Measurements from ENCODE around the gene P2RX1. TPM values are rescaled to one million over a fixed set of nuclear protein-coding genes. Genes with fewer than 3 reads are reported as not detected.
A peak's percentile ranks its signal among the peaks of the same experiment; 100 is the strongest.

Gene P2RX1
- total and polyA plus RNA-seq, 2 experiments from 2014 or later: 3.2 to 3.6 TPM

DNA sequence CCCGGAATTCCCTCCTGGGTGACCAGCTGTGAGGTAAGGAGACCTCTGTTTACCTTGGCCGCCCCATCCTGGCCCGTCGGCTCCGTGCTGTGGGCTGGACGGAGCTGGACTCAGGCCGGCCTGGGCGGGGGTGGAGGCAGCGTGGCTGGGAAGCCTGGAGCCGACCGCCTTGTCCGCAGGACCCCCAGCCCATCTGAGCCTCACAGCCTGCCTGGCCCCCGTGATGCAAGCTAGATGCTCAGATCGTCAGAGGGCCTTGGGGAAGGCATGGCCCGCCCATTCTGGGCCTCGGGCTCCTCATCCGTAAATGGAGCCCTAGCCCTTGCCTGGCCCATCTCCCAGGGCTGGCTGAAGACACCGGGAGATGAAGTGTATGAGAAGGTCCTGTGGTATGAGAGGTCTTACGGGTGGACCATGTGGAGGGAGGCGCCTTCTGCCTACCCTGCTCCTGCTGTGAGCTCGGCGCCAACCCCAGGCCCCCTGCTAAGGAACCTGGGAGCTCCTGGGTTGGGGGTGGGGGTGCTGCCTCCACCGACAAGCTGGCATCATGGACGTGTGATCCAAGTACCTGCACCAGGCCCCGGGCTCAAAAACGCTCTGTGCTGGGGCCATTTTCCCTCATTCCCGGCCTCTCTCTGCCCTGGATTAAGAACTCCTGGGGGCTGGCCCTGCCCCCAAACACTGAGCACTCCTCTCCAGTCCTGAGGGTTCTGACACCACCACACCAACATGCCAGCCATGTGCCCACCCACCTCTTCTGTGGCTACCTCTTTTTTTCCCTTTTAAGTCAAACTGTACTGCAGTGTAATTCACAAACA lies 5.4 kb upstream of the P2RX1 start:
- peaks cover 43% of the 10 kb centered on the region for H3K4me1 ChIP-seq (ENCODE audit: low read depth)
- TF ChIP-seq, protein P1, sequence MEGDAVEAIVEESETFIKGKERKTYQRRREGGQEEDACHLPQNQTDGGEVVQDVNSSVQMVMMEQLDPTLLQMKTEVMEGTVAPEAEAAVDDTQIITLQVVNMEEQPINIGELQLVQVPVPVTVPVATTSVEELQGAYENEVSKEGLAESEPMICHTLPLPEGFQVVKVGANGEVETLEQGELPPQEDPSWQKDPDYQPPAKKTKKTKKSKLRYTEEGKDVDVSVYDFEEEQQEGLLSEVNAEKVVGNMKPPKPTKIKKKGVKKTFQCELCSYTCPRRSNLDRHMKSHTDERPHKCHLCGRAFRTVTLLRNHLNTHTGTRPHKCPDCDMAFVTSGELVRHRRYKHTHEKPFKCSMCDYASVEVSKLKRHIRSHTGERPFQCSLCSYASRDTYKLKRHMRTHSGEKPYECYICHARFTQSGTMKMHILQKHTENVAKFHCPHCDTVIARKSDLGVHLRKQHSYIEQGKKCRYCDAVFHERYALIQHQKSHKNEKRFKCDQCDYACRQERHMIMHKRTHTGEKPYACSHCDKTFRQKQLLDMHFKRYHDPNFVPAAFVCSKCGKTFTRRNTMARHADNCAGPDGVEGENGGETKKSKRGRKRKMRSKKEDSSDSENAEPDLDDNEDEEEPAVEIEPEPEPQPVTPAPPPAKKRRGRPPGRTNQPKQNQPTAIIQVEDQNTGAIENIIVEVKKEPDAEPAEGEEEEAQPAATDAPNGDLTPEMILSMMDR (IDR thresholded peaks at IDR 0.05; ENCODE audit: low read depth, low read length): no peak
- H3K36me3 ChIP-seq: no peaks in the 10 kb centered on the region
- no peak overlapping the region for H3K4me3 ChIP-seq
- H3K27me3 ChIP-seq: no peaks in the 10 kb centered on the region
- no peak for DNase-seq (ENCODE audit: low read depth in 1 of 2, low spot score in 1 of 2)
- H3K9me3 ChIP-seq (ENCODE audit: low read depth): no peaks in the 10 kb centered on the region
- H3K27ac ChIP-seq: no peak overlapping the region

DNA sequence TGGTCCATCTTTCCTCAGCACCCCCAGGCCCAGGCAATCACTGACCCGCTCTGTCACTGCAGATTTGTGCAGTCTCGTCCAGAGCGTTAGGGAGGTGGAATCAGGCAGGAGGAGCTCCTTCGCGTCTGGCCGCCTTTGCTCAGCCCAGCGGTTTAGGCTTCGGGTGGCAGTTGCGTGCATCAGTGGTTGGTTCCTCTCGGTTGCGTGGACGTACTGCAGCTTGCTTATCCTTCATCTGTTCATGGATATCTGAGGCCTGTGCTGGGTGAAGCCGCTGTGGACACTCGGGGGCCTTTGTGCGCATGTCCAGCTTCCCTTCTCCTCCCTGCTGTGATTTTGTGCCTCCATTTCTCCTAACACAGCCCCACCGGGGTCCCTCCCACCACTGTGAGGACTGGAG lies 4.7 kb upstream of the P2RX1 start:
- H3K4me1 ChIP-seq (ENCODE audit: low read depth): peaks cover 43% of the 10 kb centered on the region
- no peak overlapping the region for H3K27ac ChIP-seq
- no peak overlapping the region for H3K4me3 ChIP-seq
- no peaks in the 10 kb centered on the region for H3K36me3 ChIP-seq
- no peak for DNase-seq (ENCODE audit: low read depth in 1 of 2, low spot score in 1 of 2)
- TF ChIP-seq, protein P1 (IDR thresholded peaks at IDR 0.05; ENCODE audit: low read depth, low read length): no peak
- H3K9me3 ChIP-seq (ENCODE audit: low read depth): no peaks in the 10 kb centered on the region
- no peaks in the 10 kb centered on the region for H3K27me3 ChIP-seq

DNA sequence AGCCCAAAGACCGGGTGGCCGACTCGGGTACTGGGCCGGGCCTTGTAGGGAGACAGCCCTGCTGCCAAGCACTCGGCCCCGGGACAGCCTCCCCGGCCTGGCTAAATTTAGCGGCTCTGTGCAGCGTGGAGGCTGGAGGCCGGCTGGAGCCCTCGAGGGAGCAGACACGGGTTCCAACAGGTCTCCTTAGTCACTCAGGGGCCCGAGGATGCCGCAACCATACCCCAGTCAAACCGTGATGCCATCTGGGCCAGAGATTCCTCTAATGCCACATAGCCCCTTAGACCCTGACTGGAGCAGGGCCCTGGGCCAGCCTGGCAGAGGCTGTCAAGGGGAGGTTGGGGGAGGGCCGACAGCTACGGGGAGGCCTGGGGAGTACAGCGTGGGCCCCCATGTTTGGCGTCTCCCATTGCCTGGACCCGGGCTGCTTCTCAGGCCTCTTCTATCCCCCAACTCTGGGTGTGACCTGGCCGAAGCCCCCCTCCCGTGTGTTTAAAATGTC lies 2.9 kb upstream of the P2RX1 start:
- DNase-seq (ENCODE audit: low read depth in 1 of 2, low spot score in 1 of 2): no peak
- Histone ChIP-seq H3K27ac (peak overlapping the region; percentile 56), H3K36me3 (no peaks in the 10 kb centered on the region), H3K4me1 (ENCODE audit: low read depth) (peaks cover 32% of the 10 kb centered on the region), H3K27me3 (no peaks in the 10 kb centered on the region), H3K9me3 (ENCODE audit: low read depth) (no peaks in the 10 kb centered on the region), H3K4me3 (no peak overlapping the region)
- TF ChIP-seq, protein P1 (IDR thresholded peaks at IDR 0.05; ENCODE audit: low read depth, low read length): no peak

DNA sequence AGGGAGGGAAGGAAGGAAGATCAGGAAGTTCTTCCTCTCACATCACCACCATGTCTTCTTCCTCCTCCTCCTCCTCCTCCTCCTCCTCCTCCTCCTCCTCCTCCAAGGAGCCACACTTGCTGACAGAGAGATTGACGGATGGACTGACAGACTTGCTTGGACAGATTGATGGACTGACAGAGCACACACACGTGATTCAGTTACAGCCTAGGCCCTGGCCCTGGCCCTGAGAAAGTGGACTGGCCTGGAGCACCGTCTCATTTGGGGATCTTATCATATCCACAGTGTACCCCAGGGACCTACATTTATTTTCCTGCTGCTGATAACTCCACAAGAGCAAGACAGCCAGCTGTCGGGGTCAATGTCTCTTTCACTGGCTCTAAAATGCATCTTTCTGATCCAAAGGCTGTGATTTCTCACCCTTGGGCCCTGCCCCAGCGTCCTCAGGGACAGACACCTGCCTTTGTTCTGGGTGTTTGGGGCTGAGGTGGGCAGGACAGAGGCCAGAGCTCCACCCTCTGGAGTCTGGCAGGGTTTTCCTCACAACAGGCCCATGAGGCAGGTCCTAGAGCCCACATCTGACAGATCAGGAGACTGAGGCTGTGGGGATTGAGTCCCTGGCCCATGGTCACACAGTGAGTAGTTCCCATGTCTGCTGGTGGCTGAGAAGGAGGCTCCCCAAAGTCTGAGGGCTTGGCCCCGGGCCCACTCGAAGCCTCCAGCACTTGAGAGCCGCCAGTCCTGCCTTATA lies 2.3 kb upstream of the P2RX1 start:
- Histone ChIP-seq H3K27me3 (no peaks in the 10 kb centered on the region), H3K27ac (peak overlapping the region; percentile 56), H3K4me3 (no peak overlapping the region), H3K36me3 (no peaks in the 10 kb centered on the region), H3K4me1 (ENCODE audit: low read depth) (peaks cover 32% of the 10 kb centered on the region), H3K9me3 (ENCODE audit: low read depth) (no peaks in the 10 kb centered on the region)
- TF ChIP-seq, protein P1 (IDR thresholded peaks at IDR 0.05; ENCODE audit: low read depth, low read length): no peak
- no peak for DNase-seq (ENCODE audit: low read depth in 1 of 2, low spot score in 1 of 2)

DNA sequence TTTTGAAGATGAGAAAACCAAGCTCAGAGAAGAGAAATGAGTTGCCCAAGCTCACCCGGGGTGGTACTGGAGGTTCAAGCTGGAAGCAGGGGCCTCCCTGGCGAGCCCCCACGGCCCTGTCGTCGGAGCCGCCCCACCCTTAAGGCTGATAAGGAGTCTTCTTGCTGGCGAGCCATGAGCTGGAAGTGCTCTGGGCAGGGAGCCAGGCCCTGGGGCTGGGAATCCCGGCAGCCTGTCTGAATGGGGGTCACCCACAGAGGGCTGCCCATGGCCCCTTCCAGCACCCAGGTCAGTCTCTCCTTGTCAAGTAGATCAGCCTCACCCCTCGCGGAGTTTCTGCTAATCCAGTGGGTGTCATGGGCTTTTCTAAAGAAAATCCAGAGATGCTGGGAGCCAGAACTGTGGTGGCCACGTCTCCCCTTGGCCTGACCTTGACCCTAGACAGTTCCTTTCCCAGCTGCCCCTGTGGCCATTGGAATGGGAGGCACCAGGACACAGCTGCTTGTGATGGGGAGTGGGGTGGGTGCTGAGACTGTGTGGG lies 1.2 kb upstream of the P2RX1 start:
- H3K9me3 ChIP-seq (ENCODE audit: low read depth): no peaks in the 10 kb centered on the region
- TF ChIP-seq, protein P1 (IDR thresholded peaks at IDR 0.05; ENCODE audit: low read depth, low read length): no peak
- H3K36me3 ChIP-seq: no peaks in the 10 kb centered on the region
- no peak overlapping the region for H3K4me3 ChIP-seq
- H3K27me3 ChIP-seq: no peaks in the 10 kb centered on the region
- H3K4me1 ChIP-seq (ENCODE audit: low read depth): peaks cover 32% of the 10 kb centered on the region
- peak overlapping the region; percentile 83 for H3K27ac ChIP-seq
- peak; percentile 65 to 82 for DNase-seq (ENCODE audit: low read depth in 1 of 2, low spot score in 1 of 2)
